Measurements from ENCODE around the gene CBX2.
"Not testable (repeated sequence)": the region's sequence is repeated elsewhere in the genome, so short reads cannot be mapped to it uniquely, and the experiment has no call there.

CBX2 gene

GRCh38 chr17:79743614-79744013, 34.3 kb upstream of the CBX2 start:
- DNase-seq: no peak

GRCh38 chr17:79745641-79746105, 32.3 kb upstream of the CBX2 start:
- no peak for DNase-seq

- DNase-seq: peak; percentile 63
Observed at GRCh38 chr17:79746889-79747507, 30.9 kb upstream of the CBX2 start.

- DNase-seq: no peak
Observed at GRCh38 chr17:79747508-79748294, 30.2 kb upstream of the CBX2 start.

- no peak for DNase-seq
Observed at GRCh38 chr17:79748295-79749099, 29.5 kb upstream of the CBX2 start.

GRCh38 chr17:79749156-79749815, 28.7 kb upstream of the CBX2 start:
- no peak for DNase-seq

- DNase-seq: no peak
Observed at GRCh38 chr17:79749958-79750357, 28.0 kb upstream of the CBX2 start.

- DNase-seq: no peak
Observed at GRCh38 chr17:79750650-79751545, 27.1 kb upstream of the CBX2 start.

- no peak for DNase-seq
Observed at GRCh38 chr17:79752175-79752574, 25.8 kb upstream of the CBX2 start.

GRCh38 chr17:79754370-79754769, 23.6 kb upstream of the CBX2 start:
- no peak for DNase-seq

GRCh38 chr17:79754903-79755302, 23.0 kb upstream of the CBX2 start:
- not testable (repeated sequence) for DNase-seq

- DNase-seq: no peak
Observed at GRCh38 chr17:79755591-79755990, 22.4 kb upstream of the CBX2 start.

GRCh38 chr17:79757140-79757745, 20.7 kb upstream of the CBX2 start:
- no peak for DNase-seq

- DNase-seq: no peak
Observed at GRCh38 chr17:79758271-79758670, 19.7 kb upstream of the CBX2 start.

- DNase-seq: no peak
Observed at GRCh38 chr17:79760197-79760906, 17.6 kb upstream of the CBX2 start.

GRCh38 chr17:79761894-79762589, 15.9 kb upstream of the CBX2 start:
- no peak for DNase-seq

- no peak for DNase-seq
Observed at GRCh38 chr17:79765708-79766107, 12.2 kb upstream of the CBX2 start.

GRCh38 chr17:79769570-79770506, 8.1 kb upstream of the CBX2 start:
- DNase-seq: no peak

- no peak for DNase-seq
Observed at GRCh38 chr17:79771276-79771675, 6.7 kb upstream of the CBX2 start.
